GM12874 (cell line): ENCODE measurements around the gene TRAPPC5.

ENCODE experiments used
- CTCF ChIP-seq: IDR thresholded peaks from 2 replicates; pipeline ENCODE4 v1.5.1; 2011; ENCODE audit warnings: low read depth, mild to moderate bottlenecking, control low read depth, low read length, moderate library complexity; ENCODE audit not compliant: insufficient read depth

The TRAPPC5 gene

GRCh38 chr19:7731615-7732014 lies 51.0 kb downstream of the TRAPPC5 start:
- TF ChIP-seq CTCF: no peak

- no peak for TF ChIP-seq CTCF
Measured at GRCh38 chr19:7732045-7732444, 51.4 kb downstream of the TRAPPC5 start, which contains the start of gene CLEC4G. Gene CLEC4G, minus strand, starts transcription at chr19:7732110. Its CDS starts 8 bp downstream, at chr19:7732102.

- TF ChIP-seq CTCF: no peak
Measured at GRCh38 chr19:7733376-7733775, 52.7 kb downstream of the TRAPPC5 start.

- TF ChIP-seq CTCF: no peak
Measured at GRCh38 chr19:7734220-7735203, 53.9 kb downstream of the TRAPPC5 start.

- no peak for TF ChIP-seq CTCF
Measured at GRCh38 chr19:7736148-7736547, 55.5 kb downstream of the TRAPPC5 start.

GRCh38 chr19:7737215-7737614 lies 56.6 kb downstream of the TRAPPC5 start:
- no peak for TF ChIP-seq CTCF
